ENCODE measurements around the gene ARHGEF2.
"Not testable (repeated sequence)": the region's sequence is repeated elsewhere in the genome, so short reads cannot be mapped to it uniquely, and the experiment has no call there.

Gene ARHGEF2

GRCh38 chr1:155931332-155932038 lies 46.9 kb downstream of the ARHGEF2 start:
- Histone ChIP-seq H3K4me3 (replicated peaks; ENCODE audit: insufficient read depth, low read length) (peak overlapping the region; percentile 11; the same call in 1 of the 2 replicates), H3K27me3 (ENCODE audit: insufficient read depth, poor library complexity, severe bottlenecking) (no peaks in the 10 kb centered on the region), H3K27ac (replicated peaks) (no peak overlapping the region)
- TF ChIP-seq GABPA (IDR thresholded peaks at IDR 0.05; ENCODE audit: low read depth): no peak
- no peak for TF ChIP-seq SPI1 (IDR thresholded peaks at IDR 0.05; ENCODE audit: borderline replicate concordance, low read depth)
- no peak for TF ChIP-seq REST (IDR thresholded peaks at IDR 0.05; ENCODE audit: insufficient replicate concordance, low read depth)
- no peak for TF ChIP-seq POLR2AphosphoS5 (IDR thresholded peaks at IDR 0.05; ENCODE audit: low read depth)
- TF ChIP-seq CTCF (IDR thresholded peaks at IDR 0.05; ENCODE audit: insufficient read depth, low read length): no peak
- no peak for DNase-seq (ENCODE audit: low read depth in 1 of 2, low spot score in 1 of 2)

- not testable (repeated sequence) for H3K27ac ChIP-seq (replicated peaks); H3K4me3 ChIP-seq (replicated peaks; ENCODE audit: insufficient read depth, low read length)
These were observed 47.6 kb downstream of the ARHGEF2 start for GRCh38 chr1:155930725-155931124.

GRCh38 chr1:155929057-155929456 lies 49.3 kb downstream of the ARHGEF2 start:
- H3K4me3 ChIP-seq (replicated peaks; ENCODE audit: insufficient read depth, low read length): no peak overlapping the region
- no peak overlapping the region for H3K27ac ChIP-seq (replicated peaks)
- no peak for DNase-seq (ENCODE audit: low read depth in 1 of 2, low spot score in 1 of 2)
- no peaks in the 10 kb centered on the region for H3K27me3 ChIP-seq (ENCODE audit: insufficient read depth, poor library complexity, severe bottlenecking)
- TF ChIP-seq SPI1 (IDR thresholded peaks at IDR 0.05; ENCODE audit: borderline replicate concordance, low read depth) (no peak), GABPA (IDR thresholded peaks at IDR 0.05; ENCODE audit: low read depth) (no peak), POLR2AphosphoS5 (IDR thresholded peaks at IDR 0.05; ENCODE audit: low read depth) (no peak), REST (IDR thresholded peaks at IDR 0.05; ENCODE audit: insufficient replicate concordance, low read depth) (no peak), CTCF (IDR thresholded peaks at IDR 0.05; ENCODE audit: insufficient read depth, low read length) (no peak)

More at GRCh38 chr1:155930725-155931124, 47.6 kb downstream of the ARHGEF2 start:
- DNase-seq (ENCODE audit: low read depth in 1 of 2, low spot score in 1 of 2); H3K27me3 ChIP-seq (ENCODE audit: insufficient read depth, poor library complexity, severe bottlenecking): not testable (repeated sequence)

- TF ChIP-seq SPI1 (IDR thresholded peaks at IDR 0.05; ENCODE audit: borderline replicate concordance, low read depth): no peak
- TF ChIP-seq GABPA (IDR thresholded peaks at IDR 0.05; ENCODE audit: low read depth): no peak
- no peak for TF ChIP-seq REST (IDR thresholded peaks at IDR 0.05; ENCODE audit: insufficient replicate concordance, low read depth)
- no peak for TF ChIP-seq CTCF (IDR thresholded peaks at IDR 0.05; ENCODE audit: insufficient read depth, low read length)
- no peak for TF ChIP-seq POLR2AphosphoS5 (IDR thresholded peaks at IDR 0.05; ENCODE audit: low read depth)
- Histone ChIP-seq H3K27me3 (ENCODE audit: insufficient read depth, poor library complexity, severe bottlenecking) (no peaks in the 10 kb centered on the region), H3K27ac (replicated peaks) (no peak overlapping the region), H3K4me3 (replicated peaks; ENCODE audit: insufficient read depth, low read length) (no peak overlapping the region)
- no peak for DNase-seq (ENCODE audit: low read depth in 1 of 2, low spot score in 1 of 2)
These were observed 52.8 kb downstream of the ARHGEF2 start for GRCh38 chr1:155925506-155925905.
